HG02870 (cell line): ENCODE measurements around the gene ADTRP.

Experiments
- ATAC-seq: cut with Tn5 transposase; IDR thresholded peaks from one replicate; pipeline ENCODE4 v1.9.1; 2021; ENCODE audit warnings: mild to moderate bottlenecking, moderate library complexity; ENCODE audit not compliant: unreplicated experiment

Gene ADTRP

GRCh38 chr6:11760015-11760473, 18.6 kb downstream of the ADTRP start:
- ATAC-seq: no peak

- no peak for ATAC-seq
Measured at GRCh38 chr6:11758878-11759277, 19.7 kb downstream of the ADTRP start.

- no peak for ATAC-seq
Measured at GRCh38 chr6:11756726-11757125, 21.9 kb downstream of the ADTRP start.

DNA sequence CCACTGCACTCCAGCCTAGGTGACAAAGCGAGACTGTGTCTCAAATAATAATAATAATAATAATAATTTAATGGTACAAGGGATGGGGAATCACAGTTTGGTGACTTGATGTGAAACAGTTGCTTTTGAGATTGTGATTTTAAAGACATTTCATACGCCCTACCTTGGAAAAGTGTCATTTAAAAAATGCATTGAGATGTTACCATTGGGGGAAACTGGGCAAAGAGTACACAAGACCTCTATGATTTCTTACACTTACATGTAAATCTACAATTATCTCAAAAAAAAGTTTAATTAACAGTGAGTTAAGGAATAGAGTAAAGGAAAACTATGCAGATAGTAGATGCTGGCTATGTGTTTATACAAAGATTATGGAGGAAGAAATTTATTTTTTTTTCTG, 22.3 kb downstream of the ADTRP start:
- ATAC-seq: no peak

- no peak for ATAC-seq
Measured at GRCh38 chr6:11755725-11756124, 22.9 kb downstream of the ADTRP start.

DNA sequence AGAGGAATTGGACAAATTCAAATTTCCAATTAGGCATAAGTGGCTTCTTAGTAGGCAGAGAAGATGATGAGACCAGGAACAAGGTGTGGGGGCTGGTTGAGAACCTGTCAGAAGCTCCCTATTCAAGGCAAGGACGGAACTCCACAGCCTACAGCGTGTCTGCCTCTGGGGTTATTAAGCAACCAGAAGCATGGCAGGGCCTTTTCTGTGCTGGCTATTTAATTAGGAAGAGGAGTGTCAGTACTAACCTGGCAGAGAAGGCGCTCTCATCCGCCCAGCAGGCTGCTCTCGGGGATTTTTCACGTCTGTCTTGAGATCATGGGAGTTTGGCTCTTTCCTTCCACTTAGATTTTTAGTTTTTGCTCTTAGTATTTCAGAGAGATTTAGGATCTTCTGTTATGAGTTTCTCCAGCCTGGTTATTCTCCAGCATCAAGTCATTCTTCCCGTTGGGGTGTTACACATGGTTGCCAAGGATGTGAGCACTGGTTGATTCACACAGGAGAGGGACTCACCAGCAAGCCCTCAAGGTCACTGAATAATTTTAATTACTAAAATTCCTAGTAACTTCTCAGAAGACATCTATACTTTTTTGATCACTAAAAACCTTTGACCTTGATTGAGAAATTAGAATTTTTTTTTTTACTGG, 23.9 kb downstream of the ADTRP start:
- ATAC-seq: no peak

DNA sequence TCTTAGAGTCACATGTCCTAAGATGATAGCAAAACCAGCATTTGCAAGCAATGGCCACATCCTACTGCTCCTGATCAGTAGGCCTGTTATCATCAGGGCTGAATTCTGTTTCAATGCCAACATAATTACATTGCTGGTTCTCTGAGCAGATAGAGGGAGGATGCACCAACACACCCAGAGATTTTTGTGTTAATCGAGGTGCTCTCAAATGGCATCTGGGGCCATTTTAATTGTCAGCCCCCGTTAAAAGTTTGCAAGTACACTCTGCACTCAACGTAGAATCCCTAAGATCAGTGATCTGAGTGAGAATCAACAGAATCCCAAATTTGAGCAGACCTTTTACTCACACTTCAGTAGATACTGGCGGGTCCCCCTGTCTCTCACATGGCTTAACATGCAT, 24.8 kb downstream of the ADTRP start:
- ATAC-seq: no peak

DNA sequence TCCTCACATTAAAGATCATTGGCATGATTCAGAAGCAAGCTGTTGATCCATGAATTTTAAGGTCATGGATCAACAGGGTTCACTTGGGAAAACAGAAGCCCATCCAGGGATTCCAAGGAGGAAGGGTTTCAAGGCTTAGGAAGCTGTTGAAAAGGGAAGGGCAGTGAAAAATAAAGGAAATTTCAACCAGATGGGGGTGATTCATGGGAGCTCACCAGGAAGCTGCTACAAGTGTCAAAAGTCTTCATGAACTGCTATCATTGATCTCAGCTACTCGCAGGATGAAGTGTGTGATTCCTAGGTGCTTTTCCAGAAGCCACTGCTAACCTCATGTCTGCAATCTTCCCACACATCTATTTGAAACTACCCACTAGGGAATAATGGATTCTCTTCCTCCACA, 26.2 kb downstream of the ADTRP start:
- ATAC-seq: no peak

DNA sequence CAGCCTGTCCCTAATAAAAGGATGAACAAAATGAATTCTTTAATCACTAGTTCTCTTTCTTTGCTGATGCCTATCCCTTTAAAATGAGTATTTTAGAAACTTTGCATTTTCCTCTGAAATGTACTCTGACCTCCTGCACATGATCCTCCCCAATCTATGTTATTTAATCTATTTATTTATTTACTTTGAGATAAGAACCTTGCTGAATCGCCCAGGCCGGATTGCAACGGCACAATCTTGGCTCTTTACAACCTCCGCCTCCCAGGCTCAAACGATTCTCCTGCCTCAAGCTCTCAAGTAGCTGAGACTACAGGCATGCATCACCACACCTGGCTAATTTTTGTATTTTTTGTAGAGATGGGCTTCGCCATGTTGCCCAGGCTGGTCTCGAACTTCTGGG, 27.9 kb downstream of the ADTRP start:
- ATAC-seq: no peak

- ATAC-seq: no peak
Measured at GRCh38 chr6:11748591-11749210, 29.9 kb downstream of the ADTRP start.

GRCh38 chr6:11747021-11747420, 31.6 kb downstream of the ADTRP start:
- no peak for ATAC-seq

- ATAC-seq: no peak
Measured at GRCh38 chr6:11744753-11745152, 33.9 kb downstream of the ADTRP start.

- ATAC-seq: no peak
Measured at GRCh38 chr6:11744101-11744500, 34.5 kb downstream of the ADTRP start.

DNA sequence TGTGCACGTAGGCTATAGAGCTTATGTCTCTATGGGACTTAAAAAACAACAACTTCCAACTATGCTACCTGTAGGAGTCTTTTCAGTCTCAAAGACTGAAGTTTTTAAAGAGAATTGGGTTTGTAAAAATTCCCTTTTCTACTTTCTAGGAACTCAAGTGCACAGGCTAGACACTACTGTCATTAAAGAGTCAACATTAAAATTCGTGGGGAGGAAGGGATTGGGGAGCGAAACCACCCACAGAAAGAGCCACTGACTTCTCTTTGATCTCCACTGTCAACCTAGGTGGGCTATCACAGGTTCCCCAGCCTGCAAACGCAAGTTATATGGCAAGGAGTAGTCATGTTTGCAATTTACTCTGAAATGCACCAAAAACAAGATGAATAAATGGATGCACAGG, 37.7 kb downstream of the ADTRP start:
- no peak for ATAC-seq

DNA sequence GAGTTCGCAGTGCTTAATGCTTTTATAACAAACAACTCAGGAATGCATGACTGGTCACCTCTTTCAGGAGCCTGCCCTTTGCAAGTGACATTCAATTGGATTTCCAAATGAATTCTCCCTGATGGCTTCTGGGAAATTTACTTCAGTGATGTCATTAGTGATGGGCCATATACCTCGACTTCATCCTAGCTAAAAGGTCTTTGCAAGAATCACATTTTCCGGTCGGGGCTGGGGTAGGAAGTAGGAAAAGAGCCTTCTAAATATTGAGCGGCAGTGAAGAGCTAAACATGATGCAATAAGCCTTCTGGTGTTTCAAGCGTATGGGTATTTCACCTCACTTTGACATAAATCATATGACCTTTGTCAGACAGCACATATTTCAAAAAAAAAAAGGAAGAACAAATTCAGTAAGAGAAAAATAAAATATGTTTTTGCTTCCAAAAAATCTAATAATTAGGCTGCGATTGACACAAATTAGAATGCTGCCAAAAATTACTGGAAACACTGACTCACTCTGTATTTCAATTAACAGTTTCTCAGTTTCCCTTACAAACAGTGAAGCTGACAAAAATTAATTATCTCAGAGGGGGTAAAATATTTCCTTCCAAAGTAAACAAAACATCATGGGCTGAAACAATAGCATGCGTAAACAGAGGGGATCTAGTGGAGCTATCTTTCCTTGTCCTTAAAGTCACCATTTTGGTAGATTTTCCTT, 39.8 kb downstream of the ADTRP start:
- no peak for ATAC-seq

- no peak for ATAC-seq
Measured at GRCh38 chr6:11738234-11738633, 40.4 kb downstream of the ADTRP start.

DNA sequence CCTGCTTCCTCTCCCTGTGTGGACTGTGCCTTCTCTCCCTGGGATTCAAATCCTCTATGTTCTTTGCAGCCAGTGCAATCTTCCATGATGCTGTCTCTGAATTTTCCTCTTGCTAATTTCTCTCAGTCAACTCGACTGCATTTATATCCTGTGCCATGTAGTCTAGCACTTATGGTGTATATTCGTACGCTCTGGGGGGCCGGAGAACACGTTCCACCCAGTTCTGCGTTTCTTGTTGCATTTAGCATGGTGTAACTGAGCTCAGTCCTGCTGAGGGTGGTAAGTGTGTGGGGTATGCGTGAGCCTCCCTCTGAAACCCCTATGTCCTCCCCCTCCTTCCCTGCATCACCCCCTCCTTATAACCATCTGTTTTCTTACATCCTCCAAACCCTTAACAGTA, 42.0 kb downstream of the ADTRP start:
- ATAC-seq: no peak

- ATAC-seq: no peak
Measured at GRCh38 chr6:11734861-11735613, 43.6 kb downstream of the ADTRP start.

GRCh38 chr6:11732036-11732631, 46.5 kb downstream of the ADTRP start:
- peak; percentile 60 for ATAC-seq

DNA sequence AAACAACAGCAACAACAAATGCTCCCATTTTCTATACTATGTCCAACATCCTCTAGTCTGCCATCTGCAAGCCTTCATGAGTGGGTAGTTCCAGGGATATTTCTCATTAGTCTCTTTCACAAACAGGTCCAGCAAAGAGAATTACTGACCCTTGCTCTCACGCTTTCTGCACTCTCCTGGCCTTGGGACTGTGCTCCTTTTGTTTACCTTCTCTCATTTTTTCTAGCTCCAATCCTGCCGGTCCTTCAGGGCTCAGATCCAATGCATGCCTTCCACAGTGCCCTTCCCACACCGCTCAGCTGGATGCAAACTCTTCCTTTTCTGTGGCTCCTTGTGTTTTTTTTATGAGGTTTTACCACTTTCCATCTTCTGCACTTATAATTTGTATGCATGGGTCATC, 47.2 kb downstream of the ADTRP start:
- no peak for ATAC-seq

GRCh38 chr6:11730641-11731040, 48.0 kb downstream of the ADTRP start:
- peak; percentile 46 for ATAC-seq
